Thyroid gland (tissue), 4 donors: ENCODE measurements around the gene INTS3.

Experiments
- POLR2A ChIP-seq, 2 donors: fragments of 450-650 bp; IDR thresholded peaks; one replicate each; pipeline ENCODE4 v1.6.1; 2017; ENCODE audit warnings: antibody characterized with exemption in 2 of 2, mild to moderate bottlenecking in 2 of 2, moderate library complexity in 1 of 2
- TF ChIP-seq, protein P1 (sequence below), 6 experiments: fragments of 200-600 bp in 3 of 6; fragments of 450-650 bp in 3 of 6; sonication (generic) in 3 of 6; IDR thresholded peaks; one replicate each; pipeline ENCODE4 v1.5.1; 2016 to 2019; ENCODE audit warnings: antibody characterized with exemption in 6 of 6, mild to moderate bottlenecking in 2 of 6, inconsistent platforms in 1 of 6, moderate library complexity in 1 of 6

DNA sequence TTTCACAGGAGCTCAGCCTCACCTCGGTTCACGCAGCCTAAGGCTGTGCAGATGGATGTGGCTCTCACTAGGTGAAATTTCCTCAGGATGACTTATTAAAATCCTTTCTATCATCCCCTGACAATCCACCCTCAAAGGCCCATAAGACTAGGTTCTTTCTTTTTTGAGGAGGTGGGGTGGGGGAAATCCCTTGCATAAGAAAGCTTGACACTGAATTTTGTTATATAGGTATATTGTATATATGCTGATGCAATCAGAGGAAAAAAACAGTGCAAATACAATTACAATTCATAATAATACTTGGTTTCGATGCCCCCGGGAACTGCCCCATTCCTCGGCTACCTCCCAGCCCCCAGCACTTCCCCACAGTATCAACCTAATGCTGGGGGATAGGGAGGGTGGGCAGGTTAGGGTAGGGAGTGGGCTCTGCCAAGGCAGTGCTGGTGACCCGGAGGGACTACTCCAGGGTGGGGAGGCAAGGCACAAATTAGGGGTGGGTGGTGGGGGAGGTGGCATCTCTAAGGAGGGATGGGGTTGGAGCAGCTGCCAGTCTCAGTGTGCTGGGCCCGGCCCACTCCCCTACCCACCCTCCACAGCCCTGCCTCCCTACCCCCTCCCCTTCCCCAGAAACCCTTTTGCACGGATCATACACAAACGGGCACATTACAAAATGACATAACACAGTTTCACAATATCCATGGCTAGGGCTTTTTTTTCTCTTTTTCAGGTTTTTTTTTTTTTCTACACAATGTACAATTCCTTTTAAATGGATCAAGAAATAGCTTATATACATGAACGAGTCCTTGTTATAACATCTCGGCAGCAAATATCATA lies 78.3 kb downstream of the INTS3 start:
- TF ChIP-seq, protein P1, sequence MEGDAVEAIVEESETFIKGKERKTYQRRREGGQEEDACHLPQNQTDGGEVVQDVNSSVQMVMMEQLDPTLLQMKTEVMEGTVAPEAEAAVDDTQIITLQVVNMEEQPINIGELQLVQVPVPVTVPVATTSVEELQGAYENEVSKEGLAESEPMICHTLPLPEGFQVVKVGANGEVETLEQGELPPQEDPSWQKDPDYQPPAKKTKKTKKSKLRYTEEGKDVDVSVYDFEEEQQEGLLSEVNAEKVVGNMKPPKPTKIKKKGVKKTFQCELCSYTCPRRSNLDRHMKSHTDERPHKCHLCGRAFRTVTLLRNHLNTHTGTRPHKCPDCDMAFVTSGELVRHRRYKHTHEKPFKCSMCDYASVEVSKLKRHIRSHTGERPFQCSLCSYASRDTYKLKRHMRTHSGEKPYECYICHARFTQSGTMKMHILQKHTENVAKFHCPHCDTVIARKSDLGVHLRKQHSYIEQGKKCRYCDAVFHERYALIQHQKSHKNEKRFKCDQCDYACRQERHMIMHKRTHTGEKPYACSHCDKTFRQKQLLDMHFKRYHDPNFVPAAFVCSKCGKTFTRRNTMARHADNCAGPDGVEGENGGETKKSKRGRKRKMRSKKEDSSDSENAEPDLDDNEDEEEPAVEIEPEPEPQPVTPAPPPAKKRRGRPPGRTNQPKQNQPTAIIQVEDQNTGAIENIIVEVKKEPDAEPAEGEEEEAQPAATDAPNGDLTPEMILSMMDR (IDR thresholded peaks at IDR 0.05), result no peak
- no peak for TF ChIP-seq POLR2A (IDR thresholded peaks at IDR 0.05)
